ENCODE results near the gene MALAT1.

Gene MALAT1

GRCh38 chr11:65474864-65475263 is 24.0 kb upstream of the MALAT1 start:
- H3K27ac ChIP-seq: peak overlapping the region in 1 of 2 donors; percentile 46
- H3K4me3 ChIP-seq: no peak overlapping the region
- DNase-seq (ENCODE audit: low spot score): no peak
- TF ChIP-seq, protein P1, sequence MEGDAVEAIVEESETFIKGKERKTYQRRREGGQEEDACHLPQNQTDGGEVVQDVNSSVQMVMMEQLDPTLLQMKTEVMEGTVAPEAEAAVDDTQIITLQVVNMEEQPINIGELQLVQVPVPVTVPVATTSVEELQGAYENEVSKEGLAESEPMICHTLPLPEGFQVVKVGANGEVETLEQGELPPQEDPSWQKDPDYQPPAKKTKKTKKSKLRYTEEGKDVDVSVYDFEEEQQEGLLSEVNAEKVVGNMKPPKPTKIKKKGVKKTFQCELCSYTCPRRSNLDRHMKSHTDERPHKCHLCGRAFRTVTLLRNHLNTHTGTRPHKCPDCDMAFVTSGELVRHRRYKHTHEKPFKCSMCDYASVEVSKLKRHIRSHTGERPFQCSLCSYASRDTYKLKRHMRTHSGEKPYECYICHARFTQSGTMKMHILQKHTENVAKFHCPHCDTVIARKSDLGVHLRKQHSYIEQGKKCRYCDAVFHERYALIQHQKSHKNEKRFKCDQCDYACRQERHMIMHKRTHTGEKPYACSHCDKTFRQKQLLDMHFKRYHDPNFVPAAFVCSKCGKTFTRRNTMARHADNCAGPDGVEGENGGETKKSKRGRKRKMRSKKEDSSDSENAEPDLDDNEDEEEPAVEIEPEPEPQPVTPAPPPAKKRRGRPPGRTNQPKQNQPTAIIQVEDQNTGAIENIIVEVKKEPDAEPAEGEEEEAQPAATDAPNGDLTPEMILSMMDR (IDR thresholded peaks at IDR 0.05): no peak

- H3K27ac ChIP-seq: peak overlapping the region; percentile 98 to 99
- TF ChIP-seq, protein P1 (IDR thresholded peaks at IDR 0.05): no peak
- DNase-seq (ENCODE audit: low spot score): no peak
- peak overlapping the region; percentile 92 for H3K4me3 ChIP-seq
These were observed 22.2 kb upstream of the MALAT1 start for GRCh38 chr11:65476632-65477148.

GRCh38 chr11:65477149-65477965 is 21.5 kb upstream of the MALAT1 start:
- Histone ChIP-seq H3K4me3 (peak overlapping the region; percentile 92), H3K27ac (peak overlapping the region; percentile 98 to 99)
- DNase-seq (ENCODE audit: low spot score): peak; percentile 98
- TF ChIP-seq, protein P1 (IDR thresholded peaks at IDR 0.05): no peak

DNA sequence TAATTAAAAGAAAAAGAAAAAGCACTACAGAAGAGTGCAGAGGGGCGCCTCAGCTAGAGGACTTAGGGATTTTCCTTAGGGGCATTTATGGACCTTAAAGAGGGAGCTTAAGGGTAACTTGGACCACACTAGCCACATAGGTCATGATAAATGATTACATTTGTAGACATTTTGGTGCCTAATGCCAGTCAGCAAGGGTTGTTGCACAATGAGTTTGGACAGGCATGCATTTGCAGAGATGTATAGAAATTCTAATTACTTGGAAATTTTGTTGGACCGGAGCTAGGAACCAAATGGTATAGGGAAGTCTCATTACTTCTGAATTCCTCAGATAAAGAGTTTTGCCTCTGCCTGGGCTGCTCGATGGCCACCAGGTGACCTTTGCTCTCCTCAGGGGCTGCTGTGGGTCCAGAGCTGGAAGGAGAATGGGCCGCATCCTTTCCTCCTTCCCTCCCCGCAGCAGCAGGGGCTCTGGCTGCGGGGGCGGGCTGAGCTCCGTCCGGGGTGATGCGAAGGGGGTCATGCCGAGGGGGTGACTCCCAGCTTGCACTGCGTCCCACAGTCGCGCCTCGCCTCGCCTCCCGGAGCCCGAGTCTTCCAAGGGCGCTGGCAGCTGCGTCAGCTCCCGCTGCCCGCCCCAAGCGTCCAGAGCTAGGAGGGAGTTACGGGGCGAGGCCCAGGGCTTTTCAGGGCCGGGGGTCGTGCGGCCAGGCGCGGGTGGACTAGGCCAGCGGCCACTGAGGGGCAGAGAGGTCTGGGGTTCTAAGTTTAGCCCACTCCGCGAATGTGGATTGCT is 20.3 kb upstream of the MALAT1 start:
- Histone ChIP-seq H3K4me3 (peak overlapping the region; percentile 92), H3K27ac (peak overlapping the region; percentile 98 to 99)
- TF ChIP-seq, protein P1 (IDR thresholded peaks at IDR 0.05): no peak
- peak; percentile 88 for DNase-seq (ENCODE audit: low spot score)

GRCh38 chr11:65479184-65480145 is 19.4 kb upstream of the MALAT1 start:
- peak overlapping the region; percentile 98 to 99 for H3K27ac ChIP-seq
- TF ChIP-seq, protein P1 (IDR thresholded peaks at IDR 0.05): no peak
- H3K4me3 ChIP-seq: peak overlapping the region; percentile 92
- peak; percentile 91 for DNase-seq (ENCODE audit: low spot score)

GRCh38 chr11:65482306-65482850 is 16.5 kb upstream of the MALAT1 start:
- no peak for DNase-seq (ENCODE audit: low spot score)
- TF ChIP-seq, protein P1 (IDR thresholded peaks at IDR 0.05): no peak

More at GRCh38 chr11:65482306-65482850, 16.5 kb upstream of the MALAT1 start:
- Histone ChIP-seq H3K27ac (peak overlapping the region; percentile 10 to 99), H3K4me3 (no peak overlapping the region)
